ENCODE results near the gene METTL24. TPM values are rescaled to one million over a fixed set of nuclear protein-coding genes. Genes with fewer than 3 reads are reported as not detected.

METTL24 gene
- total RNA-seq, 1 experiment from 2014 or later = 0.61 TPM

DNA sequence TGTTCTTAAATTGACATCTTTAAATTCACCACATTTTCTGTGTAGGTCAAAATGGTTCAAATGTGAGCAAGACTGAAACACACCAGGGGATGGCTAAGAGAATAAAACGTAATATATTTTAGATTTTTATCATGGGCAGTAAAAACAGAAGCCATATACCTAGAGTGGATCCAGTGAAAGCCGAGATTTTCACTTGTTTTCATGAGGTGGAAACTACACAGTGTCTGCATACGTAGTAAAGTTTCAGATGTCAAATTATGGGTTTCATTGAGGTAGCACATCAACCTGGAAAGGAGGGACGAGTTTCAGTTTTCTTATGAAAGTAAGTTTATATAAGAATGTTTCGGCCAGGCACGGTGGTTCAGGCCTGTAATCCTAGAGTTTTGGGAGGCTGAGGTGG lies 25.9 kb downstream of the METTL24 start:
- peaks cover 25 to 35% of the 10 kb centered on the region in 2 experiments for H3K4me1 Mint-ChIP-seq
- Histone ChIP-seq H3K27ac (ENCODE audit: insufficient read length, low read depth, low read length) (no peak overlapping the region), H3K23ac (ENCODE audit: insufficient read length, low read depth, low read length) (no peak overlapping the region), H3K4me1 (ENCODE audit: insufficient read depth, low read length) (no peaks in the 10 kb centered on the region; the same call in 1 of the 2 replicates), H2BK15ac (ENCODE audit: low read depth, low read length) (no peak overlapping the region), H3K79me1 (ENCODE audit: insufficient read depth, low read depth, low read length, poor library complexity, severe bottlenecking) (no peaks in the 10 kb centered on the region), H2BK5ac (ENCODE audit: insufficient read length, low read length) (no peak overlapping the region), H2BK120ac (ENCODE audit: low read depth, low read length, poor library complexity, severe bottlenecking) (no peak overlapping the region), H2BK12ac (ENCODE audit: insufficient read length, low read depth, low read length) (no peak overlapping the region), H2BK20ac (ENCODE audit: low read depth, low read length, poor library complexity, severe bottlenecking) (no peak overlapping the region), H3K56ac (ENCODE audit: insufficient read length, low read depth, low read length) (no peak overlapping the region), H3K4me2 (ENCODE audit: insufficient read depth, insufficient read length, low read length) (no peak overlapping the region), H3K4ac (ENCODE audit: low read depth, low read length) (no peak overlapping the region), H4K8ac (replicated peaks; ENCODE audit: insufficient read length, low read depth, low read length) (no peak overlapping the region), H3K79me2 (ENCODE audit: insufficient read depth, low read length) (no peaks in the 10 kb centered on the region), H2AFZ (ENCODE audit: low read length) (no peak overlapping the region), H3K23me2 (ENCODE audit: insufficient read length, low read depth, low read length, poor library complexity, severe bottlenecking) (peaks cover 3% of the 10 kb centered on the region), H3K18ac (ENCODE audit: insufficient read length, low read depth, low read length) (no peak overlapping the region), H4K5ac (ENCODE audit: insufficient read length, low read depth, low read length) (no peak overlapping the region), H3K9me3 (ENCODE audit: control insufficient read depth, low read depth, low read length) (no peaks in the 10 kb centered on the region), H3K9ac (ENCODE audit: extremely low read depth, insufficient read length, low read length) (no peak overlapping the region), H2AK5ac (ENCODE audit: insufficient read length, low read length) (no peak overlapping the region), H3T11ph (ENCODE audit: low read length) (no peak overlapping the region), H4K91ac (ENCODE audit: insufficient read length, low read depth, low read length) (no peak overlapping the region), H3K14ac (ENCODE audit: insufficient read depth, low read length) (no peak overlapping the region), H4K20me1 (ENCODE audit: control insufficient read depth, insufficient read depth, insufficient read length) (no peaks in the 10 kb centered on the region), H3K27me3 (ENCODE audit: insufficient read depth, low read length) (no peaks in the 10 kb centered on the region)
- no peaks in the 10 kb centered on the region for H3K9me3 Mint-ChIP-seq
- WGBS (ENCODE audit: extremely low coverage, insufficient read length, low lambda C conversion rate) = no CpG with 5 or more reads among the region's 6 CpGs
- H3K27ac Mint-ChIP-seq = no peak overlapping the region
- H3K27me3 Mint-ChIP-seq (ENCODE audit: low read depth) = no peaks in the 10 kb centered on the region
- no peak overlapping the region for H3K4me3 Mint-ChIP-seq
- H3K36me3 Mint-ChIP-seq (ENCODE audit: insufficient read depth in 1 of 3, low read depth in 3 of 3) = no peaks in the 10 kb centered on the region; a peak in 1 of 7 replicates
- TF ChIP-seq, protein P1, sequence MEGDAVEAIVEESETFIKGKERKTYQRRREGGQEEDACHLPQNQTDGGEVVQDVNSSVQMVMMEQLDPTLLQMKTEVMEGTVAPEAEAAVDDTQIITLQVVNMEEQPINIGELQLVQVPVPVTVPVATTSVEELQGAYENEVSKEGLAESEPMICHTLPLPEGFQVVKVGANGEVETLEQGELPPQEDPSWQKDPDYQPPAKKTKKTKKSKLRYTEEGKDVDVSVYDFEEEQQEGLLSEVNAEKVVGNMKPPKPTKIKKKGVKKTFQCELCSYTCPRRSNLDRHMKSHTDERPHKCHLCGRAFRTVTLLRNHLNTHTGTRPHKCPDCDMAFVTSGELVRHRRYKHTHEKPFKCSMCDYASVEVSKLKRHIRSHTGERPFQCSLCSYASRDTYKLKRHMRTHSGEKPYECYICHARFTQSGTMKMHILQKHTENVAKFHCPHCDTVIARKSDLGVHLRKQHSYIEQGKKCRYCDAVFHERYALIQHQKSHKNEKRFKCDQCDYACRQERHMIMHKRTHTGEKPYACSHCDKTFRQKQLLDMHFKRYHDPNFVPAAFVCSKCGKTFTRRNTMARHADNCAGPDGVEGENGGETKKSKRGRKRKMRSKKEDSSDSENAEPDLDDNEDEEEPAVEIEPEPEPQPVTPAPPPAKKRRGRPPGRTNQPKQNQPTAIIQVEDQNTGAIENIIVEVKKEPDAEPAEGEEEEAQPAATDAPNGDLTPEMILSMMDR (conservative IDR thresholded peaks at IDR 0.05) = no peak
- no peak for DNase-seq

Measured in H9 (cell line).